ENCODE measurements around the gene MAP3K3. TPM values are rescaled to one million over a fixed set of nuclear protein-coding genes. Genes with fewer than 3 reads are reported as not detected.

MAP3K3 gene
- total RNA-seq, 4 donors from 2014 or later = 47.0 to 89.8 (median 53.7) TPM

GRCh38 chr17:63600569-63601438 lies 21.4 kb upstream of the MAP3K3 start, which contains the start of gene TACO1:
TACO1 (plus strand) TSS chr17:63600895; CDS start chr17:63601084, 189 bp downstream.
- ATAC-seq (ENCODE audit: low FRiP score) (peak; percentile 90), DNase-seq (ENCODE audit: low spot score) (no peak)
- no peak for TF ChIP-seq CTCF (IDR thresholded peaks at IDR 0.05)

GRCh38 chr17:63601439-63602371 lies 20.5 kb upstream of the MAP3K3 start:
- ATAC-seq (ENCODE audit: low FRiP score) = peak; percentile 28
- no peak for DNase-seq (ENCODE audit: low spot score)

GRCh38 chr17:63609816-63610573 lies 12.2 kb upstream of the MAP3K3 start:
- DNase-seq (ENCODE audit: low spot score) (no peak), ATAC-seq (ENCODE audit: low FRiP score) (no peak)
- no peak for TF ChIP-seq CTCF (IDR thresholded peaks at IDR 0.05)

More at GRCh38 chr17:63601439-63602371, 20.5 kb upstream of the MAP3K3 start:
- TF ChIP-seq CTCF (IDR thresholded peaks at IDR 0.05) = no peak

GRCh38 chr17:63610854-63611253 lies 11.4 kb upstream of the MAP3K3 start:
- no peak for DNase-seq (ENCODE audit: low spot score)
- ATAC-seq (ENCODE audit: low FRiP score) = no peak
- TF ChIP-seq CTCF (IDR thresholded peaks at IDR 0.05) = no peak

GRCh38 chr17:63611354-63611753 lies 10.9 kb upstream of the MAP3K3 start:
- no peak for TF ChIP-seq CTCF (IDR thresholded peaks at IDR 0.05)
- ATAC-seq (ENCODE audit: low FRiP score) (no peak), DNase-seq (ENCODE audit: low spot score) (no peak)

GRCh38 chr17:63613663-63614062 lies 8.6 kb upstream of the MAP3K3 start:
- ATAC-seq (ENCODE audit: low FRiP score) = no peak
- no peak for DNase-seq (ENCODE audit: low spot score)
- TF ChIP-seq CTCF (IDR thresholded peaks at IDR 0.05) = no peak

Measured in omental fat pad (tissue), 4 donors.